SU-DHL-6 (cell line): Measurements from ENCODE around the gene CCDC107.

ENCODE experiments used
- H2AFZ ChIP-seq: fragments of 200-600 bp; sonication (generic); 2 replicates; pipeline ENCODE4 v1.6.1; 2014; ENCODE audit warnings: low read depth, mild to moderate bottlenecking, moderate library complexity, mixed read lengths, antibody characterized with exemption, low read length; ENCODE audit not compliant: severe bottlenecking
- H3F3A ChIP-seq: fragments of 200-600 bp; shearing (Covaris generic); 2 replicates; pipeline ENCODE4 v1.6.0; 2016; ENCODE audit warnings: antibody characterized with exemption, mild to moderate bottlenecking; ENCODE audit not compliant: insufficient read depth
- H3K27ac ChIP-seq: fragments of 200-600 bp; sonication (generic); 2 replicates; pipeline ENCODE4 v1.5.1; 2016; ENCODE audit warnings: low read depth, mild to moderate bottlenecking, low read length, moderate library complexity, mixed read lengths
- H3K27me3 ChIP-seq: fragments of 200-600 bp; sonication (generic), shearing (Covaris generic); 2 replicates; pipeline ENCODE4 v1.6.0; 2014; ENCODE audit warnings: mild to moderate bottlenecking, low read length
- H3K36me3 ChIP-seq: fragments of 200-600 bp; sonication (generic); 2 replicates; pipeline ENCODE4 v1.6.1; 2014; ENCODE audit warnings: mild to moderate bottlenecking, low read length, mixed read lengths
- H3K4me2 ChIP-seq: fragments of 300-600, 200-600 bp; shearing (Covaris generic), sonication (generic); 2 replicates; pipeline ENCODE4 v1.6.0; 2014; ENCODE audit warnings: low read length, low read depth, mild to moderate bottlenecking; ENCODE audit not compliant: poor library complexity, severe bottlenecking
- H3K4me3 ChIP-seq: fragments of 200-600 bp; sonication (generic); 2 replicates; pipeline ENCODE4 v1.5.1; 2014; ENCODE audit warnings: antibody characterized with exemption, low read length, mild to moderate bottlenecking, mixed read lengths; ENCODE audit not compliant: insufficient read depth, poor library complexity, severe bottlenecking
- H3K79me2 ChIP-seq: fragments of 200-600 bp; sonication (generic); 2 replicates; pipeline ENCODE4 v1.6.1; 2014; ENCODE audit warnings: mild to moderate bottlenecking, low read length, moderate library complexity; ENCODE audit not compliant: insufficient read depth
- H3K9ac ChIP-seq: fragments of 200-600 bp; sonication (generic); 2 replicates; pipeline ENCODE4 v1.7.0; 2014; ENCODE audit warnings: mild to moderate bottlenecking, low read length
- H3K9me2 ChIP-seq: fragments of 200-600 bp; sonication (generic); replicated peaks from 2 replicates; pipeline ENCODE4 v1.6.1; 2014; ENCODE audit warnings: low read length; ENCODE audit not compliant: insufficient read depth
- H3K9me3 ChIP-seq: fragments of 200-600 bp; sonication (generic); 2 replicates; pipeline ENCODE4 v1.6.1; 2014; ENCODE audit warnings: low read length, mixed read lengths; ENCODE audit not compliant: insufficient read depth
- H4K20me1 ChIP-seq: fragments of 200-600 bp; sonication (generic); 2 replicates; pipeline ENCODE4 v1.6.1; 2014; ENCODE audit warnings: low read depth, mild to moderate bottlenecking, antibody characterized with exemption, low read length, moderate library complexity, mixed read lengths
- EZH2phosphoT487 ChIP-seq: fragments of 200-600 bp; sonication (generic), shearing (Covaris generic); conservative IDR thresholded peaks from 2 replicates; pipeline ENCODE4 v1.6.1; 2018; ENCODE audit warnings: mild to moderate bottlenecking, antibody characterized with exemption, low read length, moderate library complexity, mixed read lengths
- TF ChIP-seq, protein P1 (sequence below): fragments of 200-600 bp; sonication (generic); IDR thresholded peaks from one replicate; pipeline ENCODE4 v1.5.1; 2017; ENCODE audit warnings: antibody characterized with exemption, mild to moderate bottlenecking, low read length, moderate library complexity; ENCODE audit not compliant: insufficient read depth, poor library complexity, severe bottlenecking

The CCDC107 gene

DNA sequence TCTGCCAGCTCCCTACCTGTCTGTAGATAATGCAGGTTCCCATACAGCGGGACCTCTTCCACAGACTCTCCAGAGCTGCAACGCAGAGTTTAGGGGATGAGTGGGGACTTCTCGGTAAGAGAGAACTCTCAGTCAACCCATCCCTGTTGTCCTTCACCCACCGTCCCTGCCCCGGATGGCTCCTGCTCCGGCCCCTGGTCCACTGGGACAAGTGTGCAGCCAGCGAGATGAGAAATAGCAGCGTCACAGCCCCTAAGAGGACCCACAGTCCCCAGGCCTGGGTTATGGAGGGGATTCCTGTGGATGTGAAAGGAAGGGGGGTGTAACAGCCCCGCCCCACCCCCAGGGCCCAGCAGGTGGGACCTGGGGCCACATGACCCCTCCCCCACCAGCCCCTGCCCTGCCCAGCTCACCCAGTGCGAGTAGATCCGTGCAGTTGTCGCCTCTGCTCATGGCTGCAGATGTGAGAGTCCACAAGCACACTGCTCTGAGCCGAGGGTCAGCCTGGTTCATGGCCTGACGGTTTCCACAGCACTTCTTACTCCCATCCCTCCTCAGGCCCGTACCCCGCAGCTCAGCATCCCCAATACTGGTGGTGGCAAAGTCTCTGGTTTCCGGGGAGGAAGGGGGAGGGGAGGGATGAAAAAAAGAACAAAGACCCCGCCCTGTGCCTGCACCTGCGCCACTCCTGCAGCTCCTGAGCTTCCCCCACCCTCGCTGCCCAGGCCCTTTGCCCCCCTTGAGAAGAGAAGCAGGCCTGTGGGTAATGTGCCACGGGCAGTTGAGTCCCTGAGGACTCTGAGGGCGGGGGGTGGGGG is 7.5 kb upstream of the CCDC107 start, which contains the start of gene SIT1:
SIT1 (minus strand) TSS at position 591 of the 818 bp plus-strand sequence; CDS start at position 513, 78 bp downstream.
- Histone ChIP-seq H3K4me2 (peak within 1 kb of the TSS; percentile 80), H3K79me2 (peaks cover 10% of the 10 kb centered on the region), H2AFZ (peak within 1 kb of the TSS; percentile 54), H3K27ac (peak within 1 kb of the TSS; percentile 91), H3K4me3 (peak within 1 kb of the TSS; percentile 78), H3F3A (peaks cover 49% of the 10 kb centered on the region), H3K36me3 (no peaks in the 10 kb centered on the region), H3K9ac (peak within 1 kb of the TSS; percentile 76), H3K27me3 (no peaks in the 10 kb centered on the region), H3K9me3 (no peaks in the 10 kb centered on the region), H4K20me1 (no peaks in the 10 kb centered on the region), H3K9me2 (no peaks in the 10 kb centered on the region)
- TF ChIP-seq, protein P1, sequence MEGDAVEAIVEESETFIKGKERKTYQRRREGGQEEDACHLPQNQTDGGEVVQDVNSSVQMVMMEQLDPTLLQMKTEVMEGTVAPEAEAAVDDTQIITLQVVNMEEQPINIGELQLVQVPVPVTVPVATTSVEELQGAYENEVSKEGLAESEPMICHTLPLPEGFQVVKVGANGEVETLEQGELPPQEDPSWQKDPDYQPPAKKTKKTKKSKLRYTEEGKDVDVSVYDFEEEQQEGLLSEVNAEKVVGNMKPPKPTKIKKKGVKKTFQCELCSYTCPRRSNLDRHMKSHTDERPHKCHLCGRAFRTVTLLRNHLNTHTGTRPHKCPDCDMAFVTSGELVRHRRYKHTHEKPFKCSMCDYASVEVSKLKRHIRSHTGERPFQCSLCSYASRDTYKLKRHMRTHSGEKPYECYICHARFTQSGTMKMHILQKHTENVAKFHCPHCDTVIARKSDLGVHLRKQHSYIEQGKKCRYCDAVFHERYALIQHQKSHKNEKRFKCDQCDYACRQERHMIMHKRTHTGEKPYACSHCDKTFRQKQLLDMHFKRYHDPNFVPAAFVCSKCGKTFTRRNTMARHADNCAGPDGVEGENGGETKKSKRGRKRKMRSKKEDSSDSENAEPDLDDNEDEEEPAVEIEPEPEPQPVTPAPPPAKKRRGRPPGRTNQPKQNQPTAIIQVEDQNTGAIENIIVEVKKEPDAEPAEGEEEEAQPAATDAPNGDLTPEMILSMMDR: no peak
- no peak for TF ChIP-seq EZH2phosphoT487

DNA sequence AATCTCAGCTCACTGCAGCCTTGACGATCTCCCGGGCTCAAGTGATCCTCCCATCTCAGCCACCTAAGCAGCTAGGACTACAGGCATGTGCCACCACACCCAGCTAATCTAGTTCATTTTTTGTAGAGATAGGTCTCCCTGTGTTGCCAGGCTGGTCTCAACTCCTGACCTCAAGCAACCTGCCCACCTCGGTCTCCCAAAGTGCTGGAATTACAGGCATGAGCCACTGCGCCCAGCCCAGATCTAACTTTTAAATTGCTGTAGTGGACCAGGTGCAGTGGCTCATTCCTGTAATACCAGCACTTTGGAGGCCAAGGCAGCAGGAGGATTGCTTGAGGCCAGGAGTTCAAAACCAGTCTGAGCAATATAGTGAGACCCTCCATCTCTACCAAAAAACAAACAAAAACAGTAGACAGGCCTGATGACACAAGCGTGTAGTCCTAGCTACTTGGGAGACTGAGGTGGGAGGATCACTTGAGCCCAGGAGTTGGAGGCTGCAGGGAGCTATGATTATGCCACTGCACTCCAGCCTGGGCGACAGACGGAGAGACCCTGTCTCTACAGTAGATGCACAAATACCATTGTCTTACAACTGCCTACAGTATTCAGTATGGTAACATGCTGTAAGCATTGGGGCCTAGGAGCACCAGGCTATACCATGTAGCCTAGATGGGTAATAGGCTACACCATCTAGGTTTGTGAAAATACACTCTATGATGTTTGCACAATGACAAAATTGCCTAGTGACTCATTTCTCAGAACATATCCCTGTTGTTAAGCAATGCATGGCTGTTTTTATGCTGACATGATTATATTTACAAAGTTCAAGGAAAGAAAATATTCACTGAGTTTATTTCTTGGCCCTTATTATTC is 5.9 kb upstream of the CCDC107 start:
- Histone ChIP-seq H3F3A (peaks cover 45% of the 10 kb centered on the region), H3K4me3 (no peak overlapping the region), H3K4me2 (no peak overlapping the region), H3K27ac (no peak overlapping the region; the same call in 1 of the 2 replicates), H3K36me3 (no peaks in the 10 kb centered on the region), H3K9ac (no peak overlapping the region), H4K20me1 (no peaks in the 10 kb centered on the region), H3K9me3 (no peaks in the 10 kb centered on the region), H3K79me2 (peaks cover 10% of the 10 kb centered on the region), H3K27me3 (no peaks in the 10 kb centered on the region), H2AFZ (no peak overlapping the region), H3K9me2 (no peaks in the 10 kb centered on the region)
- TF ChIP-seq EZH2phosphoT487: no peak
- TF ChIP-seq, protein P1: no peak

DNA sequence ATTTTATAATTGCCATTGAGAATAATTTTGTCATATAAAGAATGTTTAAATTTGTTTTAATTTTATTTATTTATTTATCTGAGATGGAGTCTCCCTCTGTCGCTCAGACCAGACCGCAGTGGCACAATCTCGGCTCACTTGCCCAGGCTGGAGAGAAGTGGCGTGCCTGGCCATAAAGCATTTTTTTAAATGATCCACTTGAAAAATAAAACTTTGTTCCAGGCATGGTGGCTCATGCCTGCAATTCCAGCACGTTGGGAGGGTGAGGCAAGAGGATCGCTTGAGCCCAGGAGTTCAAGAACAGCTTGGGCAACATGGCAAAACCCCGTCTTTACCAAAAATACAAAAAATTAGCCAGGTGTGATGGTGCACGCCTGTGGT is 5.3 kb upstream of the CCDC107 start:
- peaks cover 42% of the 10 kb centered on the region for H3F3A ChIP-seq
- H3K27ac ChIP-seq: no peak overlapping the region
- no peaks in the 10 kb centered on the region for H3K27me3 ChIP-seq
- no peaks in the 10 kb centered on the region for H3K36me3 ChIP-seq
- no peaks in the 10 kb centered on the region for H3K9me3 ChIP-seq
- no peak overlapping the region for H3K4me3 ChIP-seq
- no peak overlapping the region for H2AFZ ChIP-seq
- peaks cover 10% of the 10 kb centered on the region for H3K79me2 ChIP-seq
- no peaks in the 10 kb centered on the region for H3K9me2 ChIP-seq
- no peaks in the 10 kb centered on the region for H4K20me1 ChIP-seq
- H3K9ac ChIP-seq: no peak overlapping the region
- TF ChIP-seq, protein P1: no peak
- TF ChIP-seq EZH2phosphoT487: no peak
- no peak overlapping the region for H3K4me2 ChIP-seq
